Right lobe of liver (tissue), 4 donors: ENCODE results near the gene ATG7.

Experiments
- CTCF ChIP-seq, 4 donors: fragments of 200-600 bp in 3 of 4; fragments of 450-650 bp in 1 of 4; IDR thresholded peaks; one replicate each; pipeline versions ENCODE4 v1.5.1 to v1.8.0; 2016 to 2022; ENCODE audit warnings: antibody characterized with exemption in 4 of 4, mild to moderate bottlenecking in 2 of 4
- POLR2A ChIP-seq: fragments of 450-650 bp; IDR thresholded peaks from one replicate; pipeline ENCODE4 v1.6.1; 2017; ENCODE audit warnings: antibody characterized with exemption, mild to moderate bottlenecking
- donor health status: DM: no; HTN: no; CAD: no.
- donor health status: DM: no; HTN: no; CAD: no.
- donor health status: DM: no; HTN: yes; CAD: no.

GRCh38 chr3:11411956-11412355 is 139.8 kb downstream of the ATG7 start:
- TF ChIP-seq POLR2A (no peak), CTCF (IDR thresholded peaks at IDR 0.05) (no peak)
